Islet of Langerhans (tissue), 1 donor: ENCODE results near the gene FBXO10.

ENCODE experiments used
- FAIRE-seq: peaks from one replicate; lab custom pipeline; 2011; peaks lifted over from hg19 to GRCh38; lab: Jason Lieb, UNC

Gene FBXO10

GRCh38 chr9:37592108-37592951 is 16.1 kb upstream of the FBXO10 start, which contains the start of gene TOMM5:
TOMM5 (minus strand) TSS chr9:37592597; CDS start chr9:37592532, 65 bp downstream.
- no peak for FAIRE-seq

GRCh38 chr9:37587521-37587920 is 11.3 kb upstream of the FBXO10 start:
- FAIRE-seq = no peak

GRCh38 chr9:37583522-37584121 is 7.4 kb upstream of the FBXO10 start:
- no peak for FAIRE-seq

GRCh38 chr9:37582548-37583157 is 6.5 kb upstream of the FBXO10 start:
- peak; percentile 98 for FAIRE-seq

GRCh38 chr9:37575511-37575914 is 667 bp downstream of the FBXO10 start:
- no peak for FAIRE-seq

- no peak for FAIRE-seq
Observed at GRCh38 chr9:37575001-37575400, 1.2 kb downstream of the FBXO10 start.

GRCh38 chr9:37574241-37574721 is 1.9 kb downstream of the FBXO10 start:
- FAIRE-seq = peak; percentile 5

GRCh38 chr9:37571282-37571681 is 4.9 kb downstream of the FBXO10 start:
- no peak for FAIRE-seq

- FAIRE-seq = no peak
Observed at GRCh38 chr9:37566716-37567115, 9.5 kb downstream of the FBXO10 start.

- FAIRE-seq = no peak
Observed at GRCh38 chr9:37565661-37566618, 10.2 kb downstream of the FBXO10 start.

- FAIRE-seq = no peak
Observed at GRCh38 chr9:37564916-37565315, 11.3 kb downstream of the FBXO10 start.

GRCh38 chr9:37563806-37564513 is 12.2 kb downstream of the FBXO10 start:
- FAIRE-seq = no peak

GRCh38 chr9:37562826-37563225 is 13.4 kb downstream of the FBXO10 start:
- FAIRE-seq = no peak

GRCh38 chr9:37561682-37562081 is 14.5 kb downstream of the FBXO10 start:
- no peak for FAIRE-seq

GRCh38 chr9:37559855-37560592 is 16.2 kb downstream of the FBXO10 start:
- no peak for FAIRE-seq

GRCh38 chr9:37559125-37559524 is 17.1 kb downstream of the FBXO10 start:
- FAIRE-seq = no peak

GRCh38 chr9:37555786-37556185 is 20.4 kb downstream of the FBXO10 start:
- FAIRE-seq = no peak

- no peak for FAIRE-seq
Observed at GRCh38 chr9:37554318-37554717, 21.9 kb downstream of the FBXO10 start.

- FAIRE-seq = no peak
Observed at GRCh38 chr9:37551888-37552287, 24.3 kb downstream of the FBXO10 start.

- FAIRE-seq = no peak
Observed at GRCh38 chr9:37551468-37551867, 24.7 kb downstream of the FBXO10 start.

- no peak for FAIRE-seq
Observed at GRCh38 chr9:37550781-37551180, 25.4 kb downstream of the FBXO10 start.
